ENCODE measurements around the gene RAC2. TPM values are rescaled to one million over a fixed set of nuclear protein-coding genes. Genes with fewer than 3 reads are reported as not detected.

The RAC2 gene
- total and polyA plus RNA-seq, 2 of the 8 experiments (the other 6 are each of a cell fraction or from before 2014, with no cell fraction given) = 2.3 to 4.3 TPM

GRCh38 chr22:37293172-37293571 lies 49.1 kb upstream of the RAC2 start:
- Histone ChIP-seq H3K4me2 (ENCODE audit: insufficient read depth in 1 of 2, low read depth in 2 of 2, low read length in 2 of 2) (no peak overlapping the region), H3K9me3 (ENCODE audit: insufficient read depth in 2 of 2, low read depth in 1 of 2, low read length in 1 of 2) (peaks cover 0 to 5% of the 10 kb centered on the region in 2 experiments; a peak in 2 of 4 replicates), H2BK120ac (replicated peaks; ENCODE audit: low read depth, low read length) (no peak overlapping the region), H3K79me2 (ENCODE audit: control insufficient read depth in 1 of 2, insufficient read depth in 2 of 2, low read length in 2 of 2) (no peaks in the 10 kb centered on the region), H3K23me2 (ENCODE audit: low read depth, low read length) (no peaks in the 10 kb centered on the region; the same call in 1 of the 2 replicates), H3K4me3 (ENCODE audit: extremely low read depth in 1 of 4, insufficient read depth in 2 of 4, low read depth in 3 of 4, low read length in 4 of 4) (no peak overlapping the region), H3K36me3 (ENCODE audit: control insufficient read depth in 2 of 4, insufficient read depth in 4 of 4, low read length in 3 of 4) (no peaks in the 10 kb centered on the region), H2BK12ac (ENCODE audit: low read depth, low read length) (no peak overlapping the region), H2AK5ac (ENCODE audit: low read depth, low read length) (no peak overlapping the region), H4K20me1 (replicated peaks in 1 of 2; ENCODE audit: control insufficient read depth in 1 of 2, insufficient read depth in 2 of 2, low read length in 2 of 2) (no peaks in the 10 kb centered on the region), H3K9ac (replicated peaks in 1 of 4; ENCODE audit: extremely low read depth in 1 of 4, low read depth in 3 of 4, low read length in 3 of 4) (no peak overlapping the region), H3K4ac (replicated peaks; ENCODE audit: insufficient read length, low read depth, low read length) (no peak overlapping the region), H3K4me1 (replicated peaks in 1 of 4; ENCODE audit: control insufficient read depth in 3 of 4, insufficient read depth in 4 of 4, low read length in 3 of 4) (peaks cover 0 to 6% (median 3%) of the 10 kb centered on the region in 4 experiments; a peak in 3 of 7 replicates), H3K14ac (ENCODE audit: insufficient read length) (no peak overlapping the region), H2AFZ (ENCODE audit: low read length) (no peak overlapping the region), H2BK5ac (ENCODE audit: low read depth, low read length) (no peak overlapping the region), H3K56ac (replicated peaks; ENCODE audit: insufficient read length, low read depth, low read length) (no peak overlapping the region), H3K18ac (ENCODE audit: extremely low read depth, low read length) (no peak overlapping the region; the same call in 1 of the 2 replicates), H2BK20ac (ENCODE audit: low read length) (no peak overlapping the region), H4K91ac (replicated peaks; ENCODE audit: insufficient read length, low read length) (no peak overlapping the region), H3K79me1 (ENCODE audit: low read depth, low read length) (no peaks in the 10 kb centered on the region), H3K27ac (ENCODE audit: low read depth, low read length) (no peak overlapping the region), H3K27me3 (replicated peaks in 1 of 4; ENCODE audit: control insufficient read depth in 3 of 4, extremely low read depth in 1 of 4, insufficient read depth in 3 of 4, low read length in 3 of 4) (no peaks in the 10 kb centered on the region; a peak in 3 of 7 replicates), H3K23ac (ENCODE audit: insufficient read length) (no peak overlapping the region), H4K5ac (ENCODE audit: insufficient read length, low read depth, low read length) (no peak overlapping the region), H4K8ac (ENCODE audit: extremely low read depth, insufficient read depth, low read length) (no peak overlapping the region), H2BK15ac (ENCODE audit: low read length) (no peak overlapping the region; the same call in 1 of the 2 replicates)
- 93% methylated on average over 3 of the region's 3 CpGs; no CpG with 5 or more reads in 1 of the 2 experiments for WGBS, 2 experiments (ENCODE audit: extremely low coverage in 1 of 2, insufficient coverage in 1 of 2, insufficient read length in 1 of 2, insufficient replicate concordance in 2 of 2, low coverage in 1 of 2, low lambda C conversion rate in 2 of 2, missing lambda C conversion rate in 1 of 2)
- FAIRE-seq = no peak
- DNase-seq (ENCODE audit: low read depth in 1 of 2, low spot score in 2 of 2) = no peak
- ChIA-PET CTCF (ENCODE audit: partially characterized antibody) (interaction anchor here (0.6 to 0.8 kb wide), 4 partner anchors 23 to 162 kb away, joined by 3 read pairs; no protein-coding TSS in a partner anchor), POLR2A (ENCODE audit: partially characterized antibody) (interaction anchor here (0.9 kb wide), 1 partner anchor 163 kb away, joined by 3 read pairs; no protein-coding TSS in a partner anchor)
- TF ChIP-seq EP300 (IDR thresholded peaks at IDR 0.05; ENCODE audit: borderline replicate concordance in 1 of 2, low read depth in 2 of 2, low read length in 2 of 2) = no peak
- no peak for TF ChIP-seq HDAC2 (IDR thresholded peaks at IDR 0.05; ENCODE audit: borderline replicate concordance in 1 of 2, low read depth in 2 of 2, low read length in 2 of 2)
- TF ChIP-seq POU5F1 (IDR thresholded peaks at IDR 0.05; ENCODE audit: low read depth, low read length) = no peak
- TF ChIP-seq MAFK (IDR thresholded peaks at IDR 0.05; ENCODE audit: low read depth, low read length) = no peak
